ENCODE results near the gene REG1A.

DNA sequence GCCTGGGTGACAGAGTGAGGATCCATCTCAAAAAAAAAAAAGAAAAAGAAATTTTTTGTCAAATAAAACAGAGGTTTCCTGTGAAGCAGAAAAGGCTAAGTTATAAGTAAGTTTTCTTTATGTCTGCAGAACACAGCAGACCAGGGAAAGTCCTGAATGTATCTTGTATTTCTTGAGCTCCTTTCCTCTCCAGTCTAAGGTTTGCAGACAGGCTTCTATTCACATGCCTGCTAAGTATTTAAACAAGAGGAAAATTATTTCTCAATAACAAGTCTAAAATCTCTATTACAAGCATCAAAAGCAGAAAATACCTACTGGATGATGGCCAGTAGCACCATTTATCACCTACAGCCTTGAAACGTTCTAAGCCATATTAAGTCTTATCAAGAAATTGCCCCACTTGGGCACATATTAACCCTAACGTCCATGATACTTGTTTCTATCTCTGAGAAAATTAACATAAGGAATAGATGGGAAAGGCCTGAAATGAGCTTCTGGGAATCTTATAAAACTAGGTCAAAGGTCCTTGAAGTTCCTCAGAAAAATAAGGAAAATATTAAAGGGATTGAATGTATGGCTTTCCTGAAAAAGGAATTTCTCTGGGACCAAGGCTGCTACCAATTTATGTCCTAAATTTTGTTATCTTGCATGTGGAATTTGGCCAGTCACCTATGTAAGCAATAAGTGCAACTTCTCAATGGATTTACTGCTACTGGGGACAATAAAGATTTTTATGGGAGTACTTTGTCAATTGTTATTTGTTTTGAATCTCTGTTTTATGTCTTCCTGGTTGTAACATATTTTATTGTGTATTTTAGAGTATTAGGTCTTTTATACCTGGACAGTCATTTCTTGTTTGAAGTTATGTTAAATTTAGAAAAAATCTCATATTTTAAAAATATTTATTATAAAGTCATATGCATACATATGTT, 3.0 kb upstream of the REG1A start:
- TF ChIP-seq POLR2A (IDR thresholded peaks at IDR 0.05): no peak
- TF ChIP-seq, protein P1, sequence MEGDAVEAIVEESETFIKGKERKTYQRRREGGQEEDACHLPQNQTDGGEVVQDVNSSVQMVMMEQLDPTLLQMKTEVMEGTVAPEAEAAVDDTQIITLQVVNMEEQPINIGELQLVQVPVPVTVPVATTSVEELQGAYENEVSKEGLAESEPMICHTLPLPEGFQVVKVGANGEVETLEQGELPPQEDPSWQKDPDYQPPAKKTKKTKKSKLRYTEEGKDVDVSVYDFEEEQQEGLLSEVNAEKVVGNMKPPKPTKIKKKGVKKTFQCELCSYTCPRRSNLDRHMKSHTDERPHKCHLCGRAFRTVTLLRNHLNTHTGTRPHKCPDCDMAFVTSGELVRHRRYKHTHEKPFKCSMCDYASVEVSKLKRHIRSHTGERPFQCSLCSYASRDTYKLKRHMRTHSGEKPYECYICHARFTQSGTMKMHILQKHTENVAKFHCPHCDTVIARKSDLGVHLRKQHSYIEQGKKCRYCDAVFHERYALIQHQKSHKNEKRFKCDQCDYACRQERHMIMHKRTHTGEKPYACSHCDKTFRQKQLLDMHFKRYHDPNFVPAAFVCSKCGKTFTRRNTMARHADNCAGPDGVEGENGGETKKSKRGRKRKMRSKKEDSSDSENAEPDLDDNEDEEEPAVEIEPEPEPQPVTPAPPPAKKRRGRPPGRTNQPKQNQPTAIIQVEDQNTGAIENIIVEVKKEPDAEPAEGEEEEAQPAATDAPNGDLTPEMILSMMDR (IDR thresholded peaks at IDR 0.05): no peak
